GM19193 (cell line): Measurements from ENCODE around the gene AUH.

Experiments used
- POLR2A ChIP-seq: IDR thresholded peaks from 4 replicates; pipeline ENCODE4 v1.6.1; 2011; ENCODE audit not compliant: insufficient read depth, insufficient read length; ENCODE audit errors: extremely low read depth

Gene AUH

DNA sequence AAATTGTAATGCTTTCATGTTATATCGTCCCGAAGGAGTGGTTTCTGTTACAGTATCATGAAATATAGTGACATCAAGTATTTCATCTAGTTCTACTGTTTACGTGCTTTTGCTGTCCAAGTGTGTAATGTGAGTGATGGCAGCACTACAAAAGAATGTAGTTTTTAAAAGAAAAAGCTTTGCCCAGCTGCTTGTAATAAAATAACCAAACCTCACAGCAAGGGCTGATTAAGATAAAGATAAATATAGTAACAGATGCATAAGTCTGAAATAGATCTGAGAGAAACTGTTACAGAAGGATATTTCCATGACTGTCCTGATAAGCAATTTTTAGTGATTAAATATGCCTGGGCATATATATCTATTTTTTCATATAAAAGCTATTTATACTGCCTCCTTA lies 106.4 kb downstream of the AUH start:
- no peak for TF ChIP-seq POLR2A

DNA sequence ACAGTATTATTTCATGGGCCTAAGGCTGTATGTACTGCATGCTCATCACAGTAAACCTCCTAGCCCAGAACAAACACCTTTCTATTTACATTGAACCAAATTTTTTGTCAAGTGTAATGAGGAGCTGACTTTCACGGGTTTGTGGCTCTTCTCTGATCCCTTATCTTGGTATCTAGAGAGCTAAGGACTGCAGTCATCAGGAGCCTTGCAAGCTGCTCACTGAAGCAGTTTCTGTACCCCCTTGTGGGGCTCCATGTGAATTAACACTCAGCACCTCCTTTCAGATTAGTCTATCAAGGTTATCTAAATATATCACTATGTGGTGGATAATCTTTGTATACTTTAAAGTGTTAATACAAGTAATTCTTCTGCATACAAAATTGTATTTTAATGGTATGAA lies 108.2 kb downstream of the AUH start:
- TF ChIP-seq POLR2A, result no peak

DNA sequence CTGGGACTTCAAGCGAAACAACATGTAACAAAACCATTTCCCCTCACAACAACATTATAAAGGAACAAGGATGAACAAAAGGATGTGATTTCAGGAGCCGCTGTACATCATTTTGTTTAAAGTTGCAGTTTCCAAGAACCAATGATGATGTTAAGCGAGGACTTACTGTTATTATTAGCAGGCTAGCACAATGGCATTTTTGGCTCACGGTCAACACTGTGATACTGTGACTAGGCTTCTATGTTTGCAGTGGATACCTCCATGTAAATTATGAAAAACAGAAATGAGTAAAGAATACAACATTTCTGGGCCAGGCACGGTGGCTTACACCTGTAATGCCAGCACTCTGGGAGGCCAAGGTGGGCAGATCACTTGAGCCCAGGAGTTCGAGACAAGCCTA lies 113.0 kb downstream of the AUH start:
- no peak for TF ChIP-seq POLR2A

DNA sequence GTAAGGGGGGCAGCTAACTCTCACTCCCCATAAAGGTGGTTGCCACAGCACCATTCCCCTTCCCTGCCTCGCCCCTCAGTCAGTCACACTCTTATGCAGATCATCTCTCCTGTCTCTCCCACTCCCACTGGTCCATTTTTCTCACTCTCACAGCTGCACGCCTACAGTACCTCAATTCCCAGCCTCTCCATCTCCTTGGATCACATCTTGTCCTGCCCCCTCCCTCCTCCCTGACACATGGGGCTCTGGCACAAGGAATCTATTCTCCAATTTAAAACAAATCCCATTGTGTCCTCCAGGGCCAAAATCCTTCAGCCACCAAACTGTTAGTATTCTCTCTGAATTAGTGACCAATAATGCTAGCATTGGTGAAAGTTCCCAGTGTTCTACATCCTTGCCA lies 114.4 kb downstream of the AUH start:
- no peak for TF ChIP-seq POLR2A

DNA sequence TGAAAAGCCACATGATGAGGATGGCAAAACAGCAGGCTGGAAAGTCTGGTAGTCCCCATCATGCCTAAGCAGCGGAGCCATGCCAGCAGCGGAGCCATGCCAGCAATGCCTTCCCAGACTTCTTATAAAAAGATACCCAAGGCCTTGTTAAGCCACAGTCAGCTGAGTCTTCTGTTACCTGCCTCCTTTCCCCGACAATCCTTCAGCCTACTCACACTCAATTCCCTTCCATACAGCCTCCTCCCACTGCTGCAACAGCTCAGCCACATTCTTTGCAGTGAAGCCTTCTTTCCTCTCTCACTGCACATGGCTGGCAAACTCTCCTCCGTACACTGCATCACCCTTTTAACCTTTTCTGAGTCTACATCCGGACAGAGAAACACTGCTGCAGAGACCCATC lies 114.9 kb downstream of the AUH start:
- no peak for TF ChIP-seq POLR2A

DNA sequence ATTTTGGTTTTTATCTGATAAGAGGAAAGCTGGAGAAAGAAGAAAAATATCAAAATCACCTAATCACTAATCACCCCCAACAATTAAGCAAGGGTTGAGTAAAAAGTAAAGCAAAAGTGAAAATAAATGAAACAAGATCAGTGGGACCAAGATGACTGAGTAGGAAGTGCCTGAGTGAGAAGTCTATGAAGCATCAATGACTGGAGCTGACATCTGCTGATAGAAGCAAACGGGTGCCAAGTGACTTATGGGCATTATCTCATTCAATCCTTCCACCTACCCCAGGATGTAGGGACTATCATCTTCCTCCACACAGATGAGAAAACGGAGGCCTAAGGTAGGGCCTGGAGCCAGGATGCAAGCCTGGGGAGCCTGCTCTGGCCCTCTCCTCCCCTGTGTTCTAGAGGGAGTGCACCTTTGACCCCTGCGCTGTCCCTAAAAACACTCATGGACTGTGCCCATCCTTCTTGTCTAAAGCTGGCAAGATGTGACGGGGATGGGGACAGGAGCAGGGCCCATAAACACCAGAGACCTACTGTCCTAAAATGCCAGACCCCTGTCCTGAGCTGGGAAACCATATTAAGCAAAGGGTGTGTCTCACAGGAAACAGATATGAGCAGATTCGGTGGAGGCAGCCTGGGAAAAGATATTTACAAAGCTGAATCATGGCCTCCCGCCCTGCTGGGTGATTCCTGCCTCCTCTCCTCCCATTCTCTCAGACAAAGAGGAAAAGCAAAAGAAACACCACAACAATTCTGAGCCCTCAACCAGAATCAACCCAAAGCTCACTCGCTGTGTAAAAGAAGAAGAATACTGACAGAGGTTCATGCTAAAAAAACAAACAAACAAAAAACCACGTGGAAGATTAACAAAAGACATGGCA lies 116.0 kb downstream of the AUH start:
- no peak for TF ChIP-seq POLR2A

DNA sequence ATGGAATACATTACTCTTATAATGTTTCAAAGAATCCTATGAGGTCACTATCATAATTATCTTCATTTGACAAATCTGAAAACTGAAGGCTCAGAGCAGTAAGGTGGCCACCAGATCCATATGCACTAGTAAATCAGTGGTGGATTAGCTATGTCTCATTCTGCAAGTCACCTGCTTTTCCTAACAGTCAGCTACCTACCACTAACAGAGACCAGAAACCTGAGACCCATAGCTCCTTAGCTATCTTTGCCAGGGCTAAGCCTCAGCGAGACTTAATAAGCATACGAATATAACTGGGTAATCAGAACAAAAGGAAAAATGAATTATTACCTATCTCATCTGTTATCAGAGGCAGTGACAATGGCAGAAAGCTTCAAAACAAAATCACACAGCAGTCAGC lies 118.7 kb downstream of the AUH start:
- TF ChIP-seq POLR2A, result no peak

DNA sequence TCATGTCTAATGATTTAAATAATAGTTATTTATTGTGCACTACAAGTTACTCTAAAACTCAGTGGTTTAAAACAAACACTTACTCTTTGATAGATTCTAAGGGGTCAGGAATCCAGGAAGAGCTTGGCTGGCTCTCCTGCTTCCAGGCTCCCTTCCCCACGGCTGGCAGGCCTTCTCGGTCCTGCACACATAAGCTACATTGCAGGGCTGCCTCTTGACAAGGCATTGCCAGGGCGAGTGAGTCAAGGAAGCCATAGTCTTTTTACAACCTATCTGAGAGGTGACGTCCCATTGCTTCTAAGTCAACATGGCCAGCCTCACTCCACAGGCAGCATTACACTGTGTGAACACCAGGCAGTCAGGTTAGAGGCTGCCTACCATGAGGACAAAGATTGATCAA lies 119.8 kb downstream of the AUH start:
- no peak for TF ChIP-seq POLR2A

DNA sequence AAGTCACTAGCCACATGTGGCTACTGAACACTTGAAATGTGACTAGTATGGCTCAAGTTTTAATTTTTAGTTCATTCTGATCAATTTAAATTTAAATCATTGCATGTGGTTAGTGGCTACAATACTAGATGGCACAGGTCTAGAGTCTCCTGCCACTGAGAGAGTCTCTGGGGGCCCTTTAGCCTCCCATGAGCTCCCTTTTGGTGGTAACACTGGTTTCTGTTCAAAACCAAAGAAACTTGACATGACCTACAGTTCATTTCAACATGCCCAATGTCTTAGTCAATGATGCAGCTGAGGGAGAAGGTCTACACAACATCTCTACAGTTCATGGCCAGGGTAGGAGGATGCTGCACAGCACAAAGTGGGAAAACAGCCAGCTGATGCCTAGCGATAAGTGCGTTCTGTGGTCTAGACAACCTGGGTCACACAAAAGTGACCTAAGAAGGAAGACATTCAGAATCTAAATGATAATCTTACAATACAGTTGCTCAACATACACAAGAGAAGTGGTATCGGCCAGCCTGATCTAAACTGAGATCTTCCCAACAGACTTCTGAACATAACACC lies 121.0 kb downstream of the AUH start:
- TF ChIP-seq POLR2A, result no peak

DNA sequence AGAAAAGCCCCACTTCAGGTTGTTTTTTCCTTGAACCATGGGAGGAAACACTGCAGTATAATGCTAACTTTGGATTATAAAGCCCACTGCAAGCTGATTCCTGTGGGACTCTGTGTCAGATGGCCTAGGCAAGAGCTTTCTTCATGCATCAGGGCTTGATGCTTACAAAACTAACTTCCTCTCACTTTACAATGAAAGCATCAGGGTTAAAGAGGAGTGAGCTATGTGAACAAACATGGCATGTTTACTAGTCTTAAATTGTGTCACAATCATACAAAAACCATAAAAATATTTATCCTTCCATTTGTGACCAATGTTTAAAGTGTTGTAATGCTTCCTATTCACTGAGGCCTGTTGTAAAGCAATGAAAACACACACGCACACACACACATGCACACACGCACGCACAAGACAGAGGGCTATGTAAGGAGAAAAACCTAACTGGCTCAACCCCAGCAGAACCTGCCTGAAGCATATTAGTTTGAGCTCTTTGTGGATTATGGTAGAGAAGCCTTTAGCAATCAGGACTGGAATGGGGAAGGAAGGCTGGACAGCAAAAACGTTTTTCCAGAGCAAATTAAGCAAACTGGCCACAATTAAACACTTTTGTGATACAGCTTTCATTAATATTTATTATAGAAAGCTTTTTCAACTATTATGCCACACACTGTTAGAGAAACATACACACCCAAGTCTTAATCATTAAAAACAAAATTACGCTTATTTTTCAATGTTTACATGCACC lies 122.2 kb downstream of the AUH start:
- no peak for TF ChIP-seq POLR2A

DNA sequence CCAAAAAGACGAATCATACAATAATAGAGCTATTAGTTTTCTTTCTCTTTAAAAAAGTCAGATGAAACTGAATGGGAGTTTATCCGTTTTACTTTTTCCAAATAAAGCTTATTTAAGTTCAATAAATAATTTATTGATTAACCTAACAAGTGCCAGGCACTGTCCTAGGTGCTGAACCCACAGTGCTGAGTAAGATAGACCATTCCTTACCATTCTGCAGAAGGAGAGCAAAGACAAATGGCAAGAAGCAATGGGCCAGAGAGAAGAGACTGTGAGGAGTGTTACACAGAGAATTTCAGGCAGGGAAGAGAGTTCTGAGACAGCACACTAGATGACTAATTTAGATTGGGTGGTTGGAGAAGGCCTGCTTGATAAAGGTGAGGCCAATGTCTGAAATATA lies 127.2 kb downstream of the AUH start:
- no peak for TF ChIP-seq POLR2A

DNA sequence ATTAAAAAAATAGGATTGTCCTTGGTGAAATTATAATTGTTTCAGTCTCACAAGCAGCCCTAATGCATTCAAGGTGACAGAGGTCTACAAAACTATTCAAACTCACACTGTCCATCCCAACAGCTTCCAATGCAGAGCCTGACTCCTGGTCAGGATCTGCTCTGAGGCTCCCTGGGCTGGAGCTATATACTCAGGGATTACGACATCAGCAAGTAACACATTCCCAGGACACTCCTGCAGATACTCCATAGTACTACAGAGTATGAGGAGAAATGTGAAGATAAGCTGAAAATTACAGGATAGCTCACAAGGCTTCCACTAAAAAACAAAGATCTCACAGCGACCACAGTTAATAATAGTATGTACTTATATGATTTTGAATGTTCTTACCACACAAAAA lies 130.1 kb downstream of the AUH start:
- no peak for TF ChIP-seq POLR2A

DNA sequence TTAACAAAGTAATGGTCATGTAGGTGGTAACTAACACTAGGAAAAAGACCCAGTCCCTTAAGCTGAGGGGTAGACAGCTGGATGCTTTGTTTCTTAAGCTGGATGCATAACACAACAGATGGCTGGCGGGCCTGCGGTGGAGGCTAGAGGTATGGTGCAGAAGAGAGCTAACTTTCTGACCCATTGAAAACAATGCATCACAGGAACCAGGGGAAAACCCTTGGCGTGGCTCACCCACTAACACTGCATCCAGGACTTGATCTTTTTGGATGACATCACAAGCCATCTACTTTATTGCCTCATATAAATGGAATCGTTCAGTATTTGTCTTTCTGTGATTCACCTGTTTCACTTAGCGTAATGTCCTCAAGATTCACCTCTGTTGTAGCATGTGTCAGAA lies 138.7 kb downstream of the AUH start:
- no peak for TF ChIP-seq POLR2A

DNA sequence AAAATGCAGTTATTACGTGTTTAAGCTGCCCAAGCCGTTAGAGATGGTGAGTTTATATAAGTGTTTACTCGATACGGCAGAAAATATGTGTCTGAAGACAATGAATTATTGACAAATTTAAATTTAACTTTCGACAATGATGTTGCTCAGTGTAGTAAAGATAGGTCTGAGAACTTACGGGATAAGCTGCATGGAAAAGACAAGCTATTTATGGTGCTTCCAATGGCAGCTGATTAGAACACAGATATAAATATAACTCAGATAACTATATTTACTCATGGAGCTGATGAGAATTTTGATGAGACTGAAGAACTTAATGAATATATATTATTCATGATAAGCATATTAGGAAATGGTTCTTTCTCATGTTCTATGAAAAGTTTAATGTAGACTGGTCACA lies 139.3 kb downstream of the AUH start:
- TF ChIP-seq POLR2A, result no peak

DNA sequence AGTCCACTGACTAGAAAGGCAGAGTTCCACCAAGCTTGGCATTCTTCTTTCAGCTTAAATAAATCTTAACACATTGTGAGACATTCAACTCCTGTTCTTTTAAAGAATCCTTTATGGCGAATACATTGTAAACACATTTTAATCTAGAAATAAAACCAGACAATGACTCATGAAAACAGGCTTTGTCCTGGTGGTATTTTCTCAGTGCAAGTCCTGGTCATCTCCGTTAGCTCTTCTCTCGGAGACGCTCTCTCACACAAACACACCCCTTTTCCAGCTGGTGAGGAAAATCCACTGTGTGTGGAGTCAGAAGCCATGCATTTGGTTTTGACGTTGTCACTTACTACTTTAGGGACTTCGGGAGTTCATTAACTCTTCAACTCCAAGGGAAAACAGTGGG lies 140.4 kb downstream of the AUH start:
- TF ChIP-seq POLR2A, result no peak
